ENCODE results near the gene ARNT2.

Gene ARNT2

GRCh38 chr15:80560601-80561400 is 156.6 kb downstream of the ARNT2 start:
- DNase-seq = no peak

- no peak for DNase-seq
Observed at GRCh38 chr15:80561500-80561899, 157.3 kb downstream of the ARNT2 start.

GRCh38 chr15:80562033-80562432 is 157.9 kb downstream of the ARNT2 start:
- DNase-seq = no peak

GRCh38 chr15:80562846-80563245 is 158.7 kb downstream of the ARNT2 start:
- DNase-seq = no peak

- no peak for DNase-seq
Observed at GRCh38 chr15:80563372-80563997, 159.3 kb downstream of the ARNT2 start.

- no peak for DNase-seq
Observed at GRCh38 chr15:80564056-80564455, 159.9 kb downstream of the ARNT2 start.

GRCh38 chr15:80565398-80565797 is 161.2 kb downstream of the ARNT2 start:
- no peak for DNase-seq

GRCh38 chr15:80565988-80566387 is 161.8 kb downstream of the ARNT2 start:
- DNase-seq = no peak

- DNase-seq = no peak
Observed at GRCh38 chr15:80567721-80568157, 163.6 kb downstream of the ARNT2 start.

- no peak for DNase-seq
Observed at GRCh38 chr15:80568298-80568697, 164.1 kb downstream of the ARNT2 start.

- no peak for DNase-seq
Observed at GRCh38 chr15:80568876-80569605, 164.9 kb downstream of the ARNT2 start.

GRCh38 chr15:80569656-80570055 is 165.5 kb downstream of the ARNT2 start:
- DNase-seq = no peak

GRCh38 chr15:80570553-80570952 is 166.4 kb downstream of the ARNT2 start:
- DNase-seq = no peak

- no peak for DNase-seq
Observed at GRCh38 chr15:80572337-80572736, 168.2 kb downstream of the ARNT2 start.

GRCh38 chr15:80573606-80574005 is 169.4 kb downstream of the ARNT2 start:
- DNase-seq = no peak

- DNase-seq = no peak
Observed at GRCh38 chr15:80574590-80574989, 170.4 kb downstream of the ARNT2 start.

- no peak for DNase-seq
Observed at GRCh38 chr15:80576519-80577090, 172.4 kb downstream of the ARNT2 start.

- no peak for DNase-seq
Observed at GRCh38 chr15:80577552-80578205, 173.5 kb downstream of the ARNT2 start.

- no peak for DNase-seq
Observed at GRCh38 chr15:80578206-80578595, 174.0 kb downstream of the ARNT2 start.

- DNase-seq = no peak
Observed at GRCh38 chr15:80578871-80579270, 174.7 kb downstream of the ARNT2 start.

GRCh38 chr15:80579611-80580010 is 175.4 kb downstream of the ARNT2 start:
- DNase-seq = no peak

- DNase-seq = no peak
Observed at GRCh38 chr15:80580106-80580505, 175.9 kb downstream of the ARNT2 start.

Measured in GOT3 (cell line).